ENCODE results near the gene RETREG2. TPM values are rescaled to one million over a fixed set of nuclear protein-coding genes. Genes with fewer than 3 reads are reported as not detected.

Gene RETREG2
- total RNA-seq, 1 donor from 2014 or later: 73.4 TPM

- FAIRE-seq: no peak
- no peak for DNase-seq (ENCODE audit: low spot score in 2 of 2)
Observed at GRCh38 chr2:219210886-219211362, 32.8 kb downstream of the RETREG2 start.

- FAIRE-seq: no peak
- DNase-seq (ENCODE audit: low spot score in 2 of 2): no peak
Observed at GRCh38 chr2:219213026-219213415, 34.9 kb downstream of the RETREG2 start.

DNA sequence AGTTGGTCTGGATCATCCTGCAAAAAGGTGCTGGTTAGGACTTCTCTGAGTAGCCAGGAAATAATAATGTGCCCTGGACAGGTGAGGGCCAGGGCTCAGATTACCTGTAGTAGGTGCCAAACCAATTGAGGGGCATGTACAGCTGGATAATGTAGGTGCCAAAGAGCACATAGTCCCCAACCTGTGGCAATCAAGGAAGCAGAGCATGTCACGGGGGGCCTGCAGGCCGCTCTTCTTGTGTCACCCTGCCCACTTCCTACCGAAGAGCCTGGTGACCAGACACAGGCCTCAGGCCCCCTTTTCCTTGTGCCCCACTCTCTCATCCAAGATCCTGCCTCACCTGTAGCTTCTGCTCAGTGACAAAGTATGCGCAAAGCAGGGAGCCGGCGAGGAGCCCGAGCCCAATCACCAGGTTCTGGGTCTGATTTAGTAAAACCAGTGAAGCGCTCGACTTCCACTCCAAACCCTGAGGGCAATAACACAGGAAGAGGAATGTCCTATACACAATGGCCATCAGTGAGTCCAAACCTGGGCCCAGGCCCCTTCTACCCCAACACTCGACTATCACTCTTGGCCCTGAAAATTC lies 35.5 kb downstream of the RETREG2 start:
- FAIRE-seq: no peak

GRCh38 chr2:219214141-219214540 lies 36.1 kb downstream of the RETREG2 start:
- no peak for FAIRE-seq
- DNase-seq (ENCODE audit: low spot score in 2 of 2): no peak

More for the DNA sequence above, 35.5 kb downstream of the RETREG2 start:
- DNase-seq (ENCODE audit: low spot score in 2 of 2): no peak

DNA sequence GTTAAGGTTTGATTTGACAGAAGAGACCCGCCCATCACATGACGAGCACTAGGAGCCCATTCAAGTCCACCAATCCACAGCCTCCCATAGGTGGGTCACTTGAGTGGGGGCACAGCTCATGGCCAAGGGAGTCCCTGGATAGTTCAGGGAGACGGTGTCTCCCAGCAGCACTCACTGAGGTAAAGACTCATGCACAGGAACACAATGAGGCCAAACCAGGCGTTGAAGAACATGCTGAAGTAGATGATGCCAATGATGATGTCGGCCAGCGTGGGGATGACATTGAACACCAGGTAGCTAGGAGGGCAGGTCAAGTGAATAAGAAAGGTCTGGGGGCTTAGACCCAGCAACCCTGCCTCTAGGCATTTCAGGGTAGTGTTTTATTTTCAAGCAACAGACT lies 36.7 kb downstream of the RETREG2 start:
- no peak for DNase-seq (ENCODE audit: low spot score in 2 of 2)
- no peak for FAIRE-seq

DNA sequence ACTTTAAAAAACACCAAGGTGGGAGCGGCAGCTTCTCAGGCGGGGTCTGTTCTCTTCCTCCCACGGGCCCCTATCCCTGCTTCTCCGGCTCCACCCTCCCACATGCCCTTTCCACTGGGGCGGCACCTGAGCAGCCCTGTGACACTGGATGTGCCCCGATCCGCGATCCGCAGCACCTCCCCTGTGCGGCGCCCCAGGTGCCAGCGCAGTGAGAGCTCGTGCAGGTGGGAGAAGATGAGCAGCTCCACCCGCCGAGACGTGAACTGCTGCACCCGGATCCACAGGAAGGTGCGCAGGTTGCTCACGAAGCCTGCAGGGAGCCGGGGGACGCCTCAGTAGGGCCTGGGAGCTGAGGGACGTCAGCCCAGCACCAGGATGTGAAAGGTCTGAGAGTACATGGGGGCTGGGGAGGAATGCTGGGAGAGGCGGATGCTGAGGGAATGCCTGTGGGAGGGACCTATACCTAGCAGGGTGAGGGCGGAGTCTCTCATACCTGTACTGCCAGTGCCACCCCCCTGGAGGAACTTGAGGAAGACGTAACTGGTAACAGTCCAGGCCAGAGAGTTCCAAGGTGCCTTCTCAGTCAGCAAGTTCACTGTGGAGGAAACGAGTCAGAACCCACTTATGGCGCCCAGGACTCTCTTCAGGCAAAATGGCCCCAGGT lies 37.9 kb downstream of the RETREG2 start:
- no peak for DNase-seq (ENCODE audit: low spot score in 2 of 2)
- FAIRE-seq: no peak

GRCh38 chr2:219216535-219216915 lies 38.5 kb downstream of the RETREG2 start:
- no peak for DNase-seq (ENCODE audit: low spot score in 2 of 2)
- no peak for FAIRE-seq

DNA sequence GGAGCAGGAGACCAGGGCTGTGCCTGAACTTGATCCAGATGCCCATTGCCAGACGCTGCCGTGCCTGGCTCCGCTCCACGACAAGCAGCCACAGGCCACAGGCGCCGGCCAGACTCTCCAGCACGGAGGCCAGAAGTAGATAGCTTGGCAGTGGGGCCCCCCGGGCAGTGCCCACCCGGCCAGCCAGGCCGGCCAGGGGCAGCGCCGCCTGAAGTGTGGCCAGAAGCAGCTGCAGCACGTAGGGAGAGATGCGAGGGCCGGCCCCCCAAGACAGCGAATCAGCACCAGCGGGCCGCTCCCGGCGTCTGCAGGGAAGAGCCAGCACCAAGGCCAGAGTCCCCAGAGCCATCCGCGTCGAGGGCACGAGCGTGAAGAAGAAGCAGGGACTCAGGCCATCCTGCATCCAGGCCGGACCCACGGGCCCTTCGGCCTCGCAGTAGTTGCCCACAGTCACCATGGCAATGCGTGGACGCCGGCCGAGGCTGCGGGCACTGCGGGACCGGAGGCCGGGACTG lies 40.2 kb downstream of the RETREG2 start:
- DNase-seq (ENCODE audit: low spot score in 2 of 2) (peak in 1 of 2 donors; percentile 56), FAIRE-seq (no peak)

DNA sequence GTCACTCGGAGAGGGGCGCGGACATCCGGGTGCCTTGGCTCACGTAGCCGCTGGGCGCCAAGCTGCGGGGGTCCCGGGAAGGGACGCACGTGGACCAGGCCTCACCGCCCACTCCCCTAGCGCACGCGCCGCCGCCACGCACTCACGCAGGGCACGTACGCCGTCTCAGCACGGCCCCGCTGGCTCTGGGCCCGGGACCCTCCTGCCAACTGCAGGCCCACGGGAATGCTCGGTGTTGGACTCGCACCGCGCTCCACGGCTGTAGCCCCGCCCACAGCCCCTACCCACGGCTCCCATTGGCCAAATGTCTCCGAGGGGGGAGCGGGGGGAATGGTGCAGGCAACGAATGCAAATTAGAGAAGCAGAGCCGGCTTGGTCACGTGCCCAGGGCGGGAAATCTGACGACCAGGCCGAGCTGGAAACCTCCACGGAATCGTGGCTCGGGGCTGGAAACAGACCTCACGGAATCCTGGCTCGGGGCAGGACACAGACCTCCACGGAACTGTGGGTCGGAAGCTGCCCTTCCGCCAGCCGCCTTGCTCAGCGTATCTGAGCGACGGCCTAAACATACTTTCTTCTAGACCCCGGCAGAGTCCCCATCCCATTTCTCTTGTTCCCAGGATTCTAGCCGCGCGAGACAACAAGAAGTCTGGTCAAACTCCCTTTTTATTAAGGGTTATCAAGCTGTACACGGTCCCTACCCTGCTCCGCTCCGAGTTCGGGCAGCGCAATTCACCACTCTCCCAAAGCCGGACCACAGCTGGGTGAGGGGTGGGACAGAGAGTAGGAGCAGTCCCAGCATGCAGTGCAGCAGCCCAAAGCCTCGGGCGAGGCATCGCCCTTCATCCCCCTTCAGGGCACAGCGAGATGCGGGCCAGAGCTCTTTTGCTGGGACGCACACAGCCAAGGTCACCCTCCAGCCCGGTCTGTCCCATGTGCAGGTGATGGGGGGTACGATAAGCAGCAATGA lies 40.9 kb downstream of the RETREG2 start, which contains the start of gene ABCB6:
Gene ABCB6, minus strand, starts transcription at position 227 of the 970 bp plus-strand sequence. CDS start 285 bp downstream, outside the sequence.
- peak; percentile 95 to 98 for DNase-seq (ENCODE audit: low spot score in 2 of 2)
- peak; percentile 8 for FAIRE-seq

GRCh38 chr2:219219784-219220532 lies 41.9 kb downstream of the RETREG2 start:
- DNase-seq (ENCODE audit: low spot score in 2 of 2) (no peak), FAIRE-seq (no peak)

- FAIRE-seq (no peak), DNase-seq (ENCODE audit: low spot score in 2 of 2) (no peak)
Observed at GRCh38 chr2:219220652-219221402, 42.8 kb downstream of the RETREG2 start.

DNA sequence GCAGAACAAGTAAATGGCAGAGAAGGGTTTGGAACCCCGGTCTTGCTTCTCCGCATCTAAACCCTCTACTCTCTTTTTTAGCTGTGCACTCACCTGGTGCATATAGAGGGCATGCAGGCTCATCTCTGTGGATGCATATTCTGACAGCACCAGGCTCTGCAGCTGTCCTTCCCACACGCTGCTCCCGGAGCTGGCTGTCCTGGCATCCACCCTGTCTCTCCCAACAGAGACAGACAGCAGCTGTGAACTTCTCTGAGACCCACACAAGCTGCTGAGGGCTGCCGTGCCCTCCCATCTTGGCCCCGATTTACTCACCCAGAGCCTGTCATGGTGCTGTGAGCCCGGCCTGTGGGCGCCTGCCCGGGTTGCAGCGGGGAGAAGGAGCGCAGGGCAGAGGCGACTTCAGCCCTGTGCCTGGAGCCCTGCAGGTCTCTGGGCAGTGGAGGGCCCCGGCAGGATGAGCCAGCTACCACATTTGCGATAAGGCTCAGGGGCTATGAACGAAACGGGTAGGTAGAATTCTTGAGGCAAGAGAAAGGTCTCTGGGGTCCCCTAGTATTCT lies 44.0 kb downstream of the RETREG2 start:
- no peak for FAIRE-seq
- DNase-seq (ENCODE audit: low spot score in 2 of 2): no peak

DNA sequence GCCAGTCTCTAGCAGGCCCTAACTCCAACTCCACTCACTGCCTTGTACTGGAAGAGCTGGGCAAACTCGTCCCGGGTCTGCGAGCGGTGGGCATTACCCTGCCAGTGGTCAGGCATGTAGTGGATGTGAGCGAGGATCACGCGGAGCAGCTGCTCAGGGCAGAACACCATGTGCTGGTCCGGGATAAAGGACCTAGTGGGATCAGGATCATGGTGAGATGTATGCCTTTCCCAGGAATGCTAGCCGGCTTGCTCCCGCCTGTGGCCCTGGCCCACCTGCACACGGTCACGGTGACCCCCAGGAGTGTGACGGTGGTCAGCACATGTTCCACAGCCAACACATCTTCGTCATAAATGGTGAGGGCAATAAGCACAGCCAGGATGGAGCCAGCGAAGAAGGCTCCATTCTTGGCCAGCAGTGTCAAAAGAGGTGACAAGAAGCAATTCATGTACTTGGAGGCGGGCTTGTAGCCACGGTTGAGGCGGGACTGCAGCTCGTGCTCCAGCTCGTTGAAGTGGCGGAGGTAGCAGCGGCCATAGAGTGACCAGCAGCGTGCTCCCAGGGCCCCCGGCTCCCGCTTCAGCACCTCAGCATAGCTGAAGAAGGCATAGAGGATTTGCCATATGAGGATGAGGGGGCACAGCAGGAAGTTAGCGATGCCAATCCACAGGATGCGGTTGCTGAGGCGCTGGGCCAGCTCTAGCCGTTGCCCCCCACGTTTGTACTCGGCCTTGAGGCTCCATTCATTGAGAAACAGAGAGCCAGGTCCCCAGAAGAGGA lies 45.9 kb downstream of the RETREG2 start:
- no peak for FAIRE-seq

DNA sequence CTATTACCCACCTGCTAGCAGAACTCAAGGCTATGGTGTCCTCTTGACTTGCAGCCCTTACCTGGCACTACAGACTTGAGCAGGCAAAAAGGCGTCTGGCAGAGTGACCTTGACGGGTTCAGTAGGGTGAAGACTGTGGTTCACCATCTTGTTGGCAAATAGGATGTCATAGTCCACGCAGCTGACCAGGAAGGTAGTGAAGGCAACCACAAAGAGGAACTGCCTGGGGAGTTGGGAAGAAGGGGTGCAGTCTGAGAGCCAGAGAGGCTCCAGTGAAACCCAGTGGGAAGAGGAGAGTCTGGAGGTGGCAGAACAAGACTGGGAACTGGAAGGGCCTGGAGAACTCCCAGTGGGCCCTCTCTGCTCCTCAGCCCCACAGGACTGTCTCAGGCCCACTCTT lies 47.3 kb downstream of the RETREG2 start:
- no peak for FAIRE-seq
- no peak for DNase-seq (ENCODE audit: low spot score in 2 of 2)

More for the DNA sequence above, 45.9 kb downstream of the RETREG2 start:
- no peak for DNase-seq (ENCODE audit: low spot score in 2 of 2)

- DNase-seq (ENCODE audit: low spot score in 2 of 2): no peak
- no peak for FAIRE-seq
Observed at GRCh38 chr2:219228041-219228910, 50.2 kb downstream of the RETREG2 start.

DNA sequence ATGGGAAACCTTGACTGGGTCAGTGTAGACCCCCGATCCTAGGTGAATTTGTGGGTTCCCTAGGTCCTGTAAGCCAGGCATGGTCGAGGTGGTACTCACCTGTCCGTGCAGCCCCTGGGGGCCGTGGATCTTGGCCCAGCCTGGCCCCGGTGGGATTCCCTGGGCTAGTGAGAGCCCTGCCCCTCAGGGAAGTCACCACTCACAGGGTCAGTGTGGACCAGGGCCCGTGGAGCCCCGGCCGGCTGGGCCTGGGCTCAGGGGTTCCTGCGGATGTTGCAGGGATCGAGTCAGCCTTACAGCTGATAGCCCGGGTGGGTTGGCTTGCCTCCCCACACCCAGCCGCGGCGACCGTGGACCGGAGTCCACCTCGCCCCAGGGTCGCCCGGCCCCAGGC lies 50.8 kb downstream of the RETREG2 start:
- DNase-seq (ENCODE audit: low spot score in 2 of 2) (no peak), FAIRE-seq (no peak)

Data from frontal cortex (tissue), 4 donors.